LNCaP clone FGC (cell line): ENCODE data around the gene SYT7.
A peak's percentile ranks its signal among the peaks of the same experiment; 100 is the strongest.

Source experiments
- DNase-seq: peaks from one replicate; pipeline ENCODE4 v3.0.0-alpha.2; 2011; ENCODE audit warnings: low read depth
- H3K4me3 ChIP-seq: 2 replicates; pipeline ENCODE4 v1.5.1; 2011; ENCODE audit warnings: mild to moderate bottlenecking, low read depth, low read length, control low read depth
- CTCF ChIP-seq: IDR thresholded peaks from 2 replicates; pipeline ENCODE4 v1.5.1; 2012; ENCODE audit warnings: mild to moderate bottlenecking; ENCODE audit not compliant: control insufficient read depth, insufficient read depth; ENCODE audit errors: extremely low read depth

The SYT7 gene

GRCh38 chr11:61522881-61523280 lies 58.0 kb downstream of the SYT7 start:
- no peak for DNase-seq
- no peak overlapping the region for H3K4me3 ChIP-seq
- TF ChIP-seq CTCF: no peak

- no peak for DNase-seq
- TF ChIP-seq CTCF: no peak
- no peak overlapping the region for H3K4me3 ChIP-seq
Measured at GRCh38 chr11:61518032-61518795, 62.7 kb downstream of the SYT7 start.

GRCh38 chr11:61516675-61517572 lies 64.0 kb downstream of the SYT7 start:
- peak; percentile 86 for TF ChIP-seq CTCF
- no peak overlapping the region for H3K4me3 ChIP-seq
- no peak for DNase-seq

GRCh38 chr11:61516191-61516590 lies 64.7 kb downstream of the SYT7 start:
- no peak overlapping the region for H3K4me3 ChIP-seq

GRCh38 chr11:61515686-61516085 lies 65.2 kb downstream of the SYT7 start:
- DNase-seq: no peak
- no peak overlapping the region for H3K4me3 ChIP-seq
- no peak for TF ChIP-seq CTCF

More at GRCh38 chr11:61516191-61516590, 64.7 kb downstream of the SYT7 start:
- no peak for TF ChIP-seq CTCF
- no peak for DNase-seq

- no peak for TF ChIP-seq CTCF
- no peak for DNase-seq
- H3K4me3 ChIP-seq: no peak overlapping the region
Measured at GRCh38 chr11:61514050-61514917, 66.6 kb downstream of the SYT7 start.
